HG03196 (cell line): ENCODE results near the gene METRN.

Experiments used
- ATAC-seq: cut with Tn5 transposase; IDR thresholded peaks from one replicate; pipeline ENCODE4 v1.9.1; 2021; ENCODE audit not compliant: unreplicated experiment

The METRN gene

DNA sequence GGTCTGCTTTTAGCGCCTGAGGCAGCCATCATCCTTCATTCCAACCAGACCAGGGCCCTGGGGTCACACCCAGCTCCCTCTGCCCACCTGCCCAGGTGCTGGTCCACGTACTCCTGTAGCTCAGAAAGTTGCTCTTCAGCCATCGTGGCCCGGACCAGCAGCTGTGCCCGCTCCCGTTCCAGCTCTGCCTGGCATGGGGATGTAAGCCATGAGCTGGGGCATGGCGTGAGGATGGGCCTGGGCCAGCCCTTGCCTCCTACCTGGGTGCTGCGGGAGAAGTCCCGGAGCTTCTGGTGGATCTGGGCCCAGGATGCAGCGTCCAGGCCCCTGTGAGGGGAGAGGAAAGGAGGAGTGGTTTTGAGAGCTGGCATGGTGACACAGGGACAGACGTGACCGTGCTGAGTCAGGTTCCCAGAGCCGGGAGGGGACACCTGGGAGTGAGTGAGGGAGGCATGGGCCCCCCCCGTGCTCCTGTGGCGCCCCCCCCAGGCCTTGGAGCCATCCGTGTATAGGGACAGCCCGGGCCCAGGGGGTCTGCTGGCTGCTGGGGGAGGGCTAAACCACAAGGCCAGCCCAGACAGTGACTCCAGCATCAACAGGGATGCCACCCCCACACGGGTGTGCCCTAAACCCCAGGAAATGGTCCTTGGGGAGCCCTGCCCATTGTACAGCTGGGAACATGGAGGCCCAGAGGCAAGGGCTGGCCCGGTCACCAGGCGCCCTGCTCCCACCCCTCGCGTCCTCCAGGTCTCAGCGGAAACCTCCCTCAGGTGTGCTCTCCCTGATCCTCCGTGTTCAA, 8.1 kb downstream of the METRN start:
- no peak for ATAC-seq

DNA sequence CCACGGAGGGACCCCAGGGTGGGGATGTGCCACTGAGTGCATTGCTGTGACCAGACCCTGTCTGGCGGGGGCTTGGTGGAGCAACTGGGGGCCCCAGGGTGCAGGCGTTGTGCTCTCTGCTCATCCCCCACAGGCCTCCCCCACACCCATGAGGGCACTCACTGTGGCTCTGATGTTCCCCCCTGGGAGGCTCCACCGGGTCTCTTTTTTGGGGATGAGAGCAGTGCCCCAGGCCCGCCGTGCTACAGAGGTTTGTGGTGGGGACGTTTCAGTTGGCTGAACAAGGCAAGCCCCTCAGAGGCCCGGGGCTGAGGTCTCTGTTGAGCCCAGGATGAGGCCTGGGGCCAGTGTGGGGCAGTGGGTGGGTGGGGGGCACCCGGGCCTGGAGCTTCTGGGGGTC, 8.8 kb downstream of the METRN start:
- no peak for ATAC-seq

DNA sequence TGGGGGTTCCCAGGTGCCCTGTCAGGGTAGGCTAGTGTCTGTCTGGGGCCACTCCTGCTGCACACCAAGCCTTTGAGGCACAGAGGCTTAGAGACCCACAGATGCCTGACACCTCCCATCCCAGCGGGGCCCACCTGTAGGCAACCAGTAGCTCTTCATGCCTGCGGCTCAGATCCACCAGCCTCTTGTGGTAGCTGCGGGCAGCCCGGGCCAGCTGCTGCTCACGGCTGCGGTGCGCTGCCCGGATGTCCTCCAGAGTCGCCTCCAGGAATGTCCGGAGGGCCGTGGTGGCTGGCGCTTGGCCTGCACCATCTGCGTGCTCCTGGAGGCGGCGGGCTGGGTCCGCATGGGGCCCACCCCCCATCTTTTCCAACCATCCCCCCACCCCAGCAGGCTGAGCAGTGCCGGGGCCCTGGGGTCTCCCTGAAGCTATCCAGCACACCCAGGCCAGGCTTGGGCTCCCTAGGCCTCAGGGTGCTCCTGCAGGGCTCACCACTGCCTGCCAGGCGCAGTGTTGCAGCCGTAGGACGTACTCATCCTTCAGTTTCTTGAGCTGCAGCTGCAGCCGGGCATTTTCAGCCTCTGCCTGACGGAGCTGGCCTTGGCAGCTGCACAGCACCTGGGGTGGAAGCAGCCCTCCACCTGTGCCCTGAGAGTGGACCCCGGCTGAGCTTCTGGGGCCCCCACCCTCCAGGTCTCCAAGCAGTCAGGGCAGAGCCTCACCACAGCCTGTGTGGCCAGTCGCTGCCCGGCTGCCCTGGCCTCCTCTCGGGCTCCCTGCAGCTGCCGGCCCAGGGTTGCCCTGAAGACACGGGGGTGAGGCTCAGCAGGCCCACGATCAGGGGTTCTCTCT, 9.5 kb downstream of the METRN start:
- no peak for ATAC-seq

DNA sequence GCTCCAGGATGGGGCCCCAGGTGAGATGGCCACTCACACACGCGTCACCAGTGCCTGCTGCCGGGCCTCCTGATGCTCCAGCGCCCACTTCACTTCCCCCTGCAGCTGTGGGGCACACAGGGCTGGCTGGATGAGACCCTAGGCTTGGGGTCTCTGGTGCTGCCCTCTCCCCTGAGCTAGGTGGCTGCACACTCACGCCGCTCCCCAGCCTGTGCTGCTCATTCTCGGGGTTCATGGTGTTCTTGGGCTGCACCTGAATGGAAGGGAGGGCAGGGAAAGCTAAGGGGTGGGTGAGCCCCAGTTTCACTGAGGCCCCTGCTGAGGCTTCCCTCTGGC, 10.1 kb downstream of the METRN start:
- no peak for ATAC-seq

DNA sequence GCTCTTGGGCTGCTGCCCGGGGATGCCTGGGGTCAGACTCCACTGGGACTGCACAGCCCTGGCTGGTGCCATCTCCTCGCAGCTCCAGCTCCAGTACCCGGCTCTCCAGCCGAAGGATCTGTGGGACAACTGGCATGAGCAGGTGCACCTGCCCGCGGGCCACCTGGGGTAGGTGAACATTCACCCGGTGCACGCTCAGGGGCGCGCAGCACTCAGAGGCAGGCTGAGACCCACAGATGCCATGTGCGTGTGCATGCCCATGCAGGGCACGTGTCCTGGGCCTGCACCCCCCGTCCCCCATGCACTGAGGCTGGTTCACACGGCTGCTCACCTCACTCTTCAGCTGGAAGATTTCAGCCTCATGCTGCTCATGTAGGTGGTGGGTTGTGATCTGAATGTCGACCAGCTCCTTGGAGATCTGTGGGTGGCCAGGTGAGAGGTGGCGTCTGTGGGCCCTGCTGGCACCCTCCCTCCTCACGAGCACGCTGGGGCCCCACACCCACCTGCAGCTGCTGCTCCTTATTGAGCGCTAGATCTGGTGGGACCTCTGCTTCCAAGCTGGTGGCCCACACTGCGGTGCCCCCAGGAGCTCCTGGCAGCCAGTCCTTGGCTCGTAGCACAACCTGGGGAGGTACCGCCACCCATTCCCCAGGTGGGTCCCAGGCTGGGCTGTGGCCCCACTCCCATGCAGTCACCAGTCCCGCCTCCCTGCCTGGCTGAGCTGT, 10.7 kb downstream of the METRN start:
- no peak for ATAC-seq

DNA sequence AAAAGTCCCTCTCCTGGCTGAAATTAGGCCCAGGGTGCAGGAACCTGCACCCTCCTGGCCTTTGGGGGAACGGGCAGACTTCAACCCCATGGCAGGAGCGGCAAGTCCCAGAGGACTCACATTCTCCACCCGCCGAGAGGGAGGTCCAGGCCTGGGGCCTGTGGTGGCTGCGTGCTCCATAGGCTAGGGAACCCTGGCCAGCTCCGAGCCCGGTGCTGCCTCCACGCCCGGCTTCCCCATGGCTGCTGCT, 11.2 kb downstream of the METRN start:
- ATAC-seq = no peak

DNA sequence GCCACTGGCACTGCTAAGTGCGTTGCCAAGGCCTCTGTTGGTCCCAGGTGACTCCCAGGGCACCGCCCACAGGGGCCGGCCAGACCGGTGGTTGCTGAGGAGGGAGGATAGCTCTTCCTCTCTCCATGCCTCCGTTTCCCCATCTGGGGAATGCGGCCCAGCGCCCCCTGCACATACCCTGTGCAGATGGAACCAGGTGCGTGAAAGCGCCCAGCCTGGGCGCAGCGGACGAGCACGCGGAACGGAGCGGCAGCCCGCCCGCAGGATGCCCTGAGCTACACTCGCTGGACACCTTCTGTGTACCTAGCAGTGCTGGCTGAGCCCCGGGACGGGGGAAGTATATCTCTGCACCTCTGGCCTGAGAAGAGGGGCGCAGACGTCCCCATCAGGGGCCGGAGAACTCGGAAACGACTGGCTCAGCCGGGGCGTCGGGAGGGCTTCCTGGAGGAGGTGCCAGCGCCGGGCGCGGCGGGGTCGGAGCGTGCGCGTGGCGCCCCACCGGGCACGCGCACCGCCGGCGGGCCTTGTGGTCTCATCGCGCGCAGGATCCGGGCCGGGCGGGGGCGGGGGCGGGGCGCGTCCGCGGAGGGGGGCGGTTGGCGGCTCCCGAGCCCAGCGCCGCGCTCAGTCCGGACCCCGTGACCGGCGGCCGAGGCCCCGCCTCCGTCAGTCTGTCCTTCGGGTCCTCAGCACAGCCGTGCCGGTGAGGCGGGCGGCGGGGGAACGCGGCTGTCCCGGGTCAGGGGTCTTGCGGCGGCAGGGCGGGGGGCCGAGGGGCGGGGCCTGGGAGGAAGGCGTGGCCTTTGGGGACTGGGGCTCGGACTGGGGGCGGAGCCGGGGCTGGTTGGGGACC, 11.7 kb downstream of the METRN start, which contains the start of the genes CCDC78 and HAGHL:
TSS of gene CCDC78 (minus strand) at position 6 of the 853 bp plus-strand sequence. CDS start 76 bp downstream, outside the sequence.
TSS of gene HAGHL (plus strand) at position 669 of the 853 bp plus-strand sequence. CDS start 404 bp downstream, outside the sequence.
- no peak for ATAC-seq

DNA sequence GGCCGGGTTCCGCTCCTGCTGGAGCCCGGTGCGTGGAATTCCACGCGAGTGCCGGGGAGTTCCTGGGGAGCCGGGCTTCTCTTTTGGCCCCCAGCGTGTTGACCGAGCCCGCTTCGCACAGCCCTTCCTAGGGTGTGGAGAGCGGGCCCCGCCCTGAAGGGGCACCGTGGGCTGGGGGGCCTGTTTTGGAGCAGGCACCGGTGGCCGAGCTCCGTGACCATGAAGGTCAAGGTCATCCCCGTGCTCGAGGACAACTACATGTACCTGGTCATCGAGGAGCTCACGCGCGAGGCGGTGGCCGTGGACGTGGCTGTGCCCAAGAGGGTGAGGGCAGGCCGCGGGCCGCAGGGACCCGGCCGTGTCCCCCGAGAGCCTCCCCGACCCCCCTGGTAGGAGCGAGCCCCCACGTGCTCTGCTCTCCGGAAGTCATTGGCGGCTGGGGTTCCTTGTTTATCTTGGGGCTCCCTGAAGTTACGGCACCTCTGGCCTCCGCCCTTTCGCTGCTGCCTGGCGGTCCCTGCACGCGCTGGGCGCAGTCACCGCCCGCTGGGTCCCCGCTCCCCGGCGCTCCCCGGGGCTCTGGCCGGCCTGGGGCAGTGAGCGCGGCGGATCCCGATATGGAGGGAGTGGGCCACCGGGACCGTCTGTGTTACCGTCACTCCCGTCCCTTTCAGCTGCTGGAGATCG, 12.5 kb downstream of the METRN start:
- ATAC-seq = no peak

DNA sequence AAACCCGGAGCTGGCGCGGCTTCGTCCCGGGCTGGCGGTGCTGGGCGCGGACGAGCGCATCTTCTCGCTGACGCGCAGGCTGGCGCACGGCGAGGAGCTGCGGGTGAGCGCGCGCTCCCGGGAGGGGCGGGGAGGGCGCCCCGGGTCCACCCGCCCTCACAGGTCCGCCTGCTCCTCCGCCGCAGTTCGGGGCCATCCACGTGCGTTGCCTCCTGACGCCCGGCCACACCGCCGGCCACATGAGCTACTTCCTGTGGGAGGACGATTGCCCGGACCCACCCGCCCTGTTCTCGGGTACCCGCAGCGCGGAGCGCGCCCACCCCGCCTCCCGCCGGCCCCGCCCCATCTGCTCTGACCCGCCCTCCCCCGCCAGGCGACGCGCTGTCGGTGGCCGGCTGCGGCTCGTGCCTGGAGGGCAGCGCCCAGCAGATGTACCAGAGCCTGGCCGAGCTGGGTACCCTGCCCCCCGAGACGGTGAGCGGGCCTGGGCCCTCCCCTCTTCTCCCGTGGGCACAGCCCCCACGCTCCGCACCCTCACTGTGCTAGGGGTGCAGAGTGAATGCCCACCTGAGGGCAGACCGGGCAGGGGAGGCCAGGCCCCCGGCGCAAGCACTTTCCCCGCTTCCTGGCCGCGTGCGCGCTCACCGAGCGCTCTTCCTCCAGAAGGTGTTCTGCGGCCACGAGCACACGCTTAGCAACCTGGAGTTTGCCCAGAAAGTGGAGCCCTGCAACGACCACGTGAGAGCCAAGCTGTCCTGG, 13.4 kb downstream of the METRN start:
- ATAC-seq = no peak

DNA sequence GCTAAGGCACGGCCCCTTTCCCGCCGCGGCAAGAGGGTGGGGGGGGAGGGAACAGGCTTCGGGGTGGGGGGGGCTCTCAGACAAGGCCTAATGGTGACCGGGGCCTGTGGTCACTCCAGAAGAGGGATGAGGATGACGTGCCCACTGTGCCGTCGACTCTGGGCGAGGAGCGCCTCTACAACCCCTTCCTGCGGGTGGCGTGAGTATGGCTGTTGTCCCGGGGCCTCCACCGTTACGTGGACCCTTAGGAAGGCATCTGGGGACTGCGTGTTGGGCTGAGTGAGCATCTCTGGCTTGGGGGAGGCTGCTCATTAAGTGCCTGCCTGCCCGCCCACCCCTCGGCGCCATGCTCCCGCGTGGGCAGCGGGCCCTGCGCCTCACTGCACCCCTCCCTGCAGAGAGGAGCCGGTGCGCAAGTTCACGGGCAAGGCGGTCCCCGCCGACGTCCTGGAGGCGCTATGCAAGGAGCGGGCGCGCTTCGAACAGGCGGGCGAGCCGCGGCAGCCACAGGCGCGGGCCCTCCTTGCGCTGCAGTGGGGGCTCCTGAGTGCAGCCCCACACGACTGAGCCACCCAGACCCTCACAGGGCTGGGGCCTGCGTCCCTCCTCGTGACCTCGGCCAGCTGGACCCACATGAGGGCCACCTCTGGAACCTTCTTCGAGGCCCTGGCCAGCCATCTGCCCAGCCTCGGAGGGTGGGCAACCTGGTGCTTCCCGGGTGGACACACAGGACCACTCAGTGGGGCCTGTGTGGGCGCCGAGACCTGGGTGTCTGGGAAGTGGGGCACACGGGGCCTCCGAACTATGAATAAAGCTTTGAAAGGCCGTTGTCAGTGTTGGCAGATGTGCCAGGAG, 14.2 kb downstream of the METRN start:
- ATAC-seq = no peak

DNA sequence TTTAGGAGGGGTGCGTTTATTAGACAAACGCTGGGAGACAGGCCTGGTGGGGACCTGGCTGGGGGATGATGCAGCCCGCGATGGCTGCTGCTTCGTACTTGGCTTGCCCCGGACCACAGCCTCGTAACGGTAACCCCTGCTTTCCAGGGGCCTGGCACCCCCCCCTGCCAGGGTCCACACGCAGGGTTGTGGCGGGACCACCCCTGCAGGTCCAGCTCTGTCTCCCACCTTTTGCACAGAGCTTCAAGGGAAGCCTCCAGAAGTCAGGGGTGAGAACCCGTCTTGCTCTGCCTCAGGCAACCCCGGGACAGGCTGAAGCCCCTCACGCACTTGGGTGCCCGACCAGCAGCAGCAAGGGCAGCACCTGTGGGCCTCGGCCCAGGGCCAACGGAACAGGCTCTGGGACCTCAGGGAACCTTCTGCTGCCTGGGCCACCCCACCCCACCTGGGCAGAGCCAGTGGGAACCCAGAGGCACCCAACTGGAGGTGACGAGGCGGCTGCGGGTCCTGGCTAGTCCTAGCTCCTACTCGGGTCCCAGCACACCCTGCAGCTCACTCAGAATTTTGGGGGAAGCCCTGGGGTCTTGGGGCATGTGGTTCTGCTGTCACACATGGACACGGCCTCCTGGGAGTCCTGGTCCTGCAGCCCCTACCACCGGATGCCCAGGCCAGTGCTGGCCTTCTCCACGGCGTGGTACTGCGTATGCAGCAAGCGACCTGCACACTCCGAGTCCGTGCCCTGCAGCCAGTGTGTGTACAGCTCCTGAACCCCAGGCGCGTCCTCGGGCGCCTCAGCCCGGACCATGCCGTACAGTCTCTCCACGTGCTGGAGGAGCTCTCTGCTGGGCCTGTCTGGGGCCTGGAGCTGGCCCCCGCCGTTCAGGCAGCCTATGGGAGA, 15.1 kb downstream of the METRN start:
- ATAC-seq = no peak

DNA sequence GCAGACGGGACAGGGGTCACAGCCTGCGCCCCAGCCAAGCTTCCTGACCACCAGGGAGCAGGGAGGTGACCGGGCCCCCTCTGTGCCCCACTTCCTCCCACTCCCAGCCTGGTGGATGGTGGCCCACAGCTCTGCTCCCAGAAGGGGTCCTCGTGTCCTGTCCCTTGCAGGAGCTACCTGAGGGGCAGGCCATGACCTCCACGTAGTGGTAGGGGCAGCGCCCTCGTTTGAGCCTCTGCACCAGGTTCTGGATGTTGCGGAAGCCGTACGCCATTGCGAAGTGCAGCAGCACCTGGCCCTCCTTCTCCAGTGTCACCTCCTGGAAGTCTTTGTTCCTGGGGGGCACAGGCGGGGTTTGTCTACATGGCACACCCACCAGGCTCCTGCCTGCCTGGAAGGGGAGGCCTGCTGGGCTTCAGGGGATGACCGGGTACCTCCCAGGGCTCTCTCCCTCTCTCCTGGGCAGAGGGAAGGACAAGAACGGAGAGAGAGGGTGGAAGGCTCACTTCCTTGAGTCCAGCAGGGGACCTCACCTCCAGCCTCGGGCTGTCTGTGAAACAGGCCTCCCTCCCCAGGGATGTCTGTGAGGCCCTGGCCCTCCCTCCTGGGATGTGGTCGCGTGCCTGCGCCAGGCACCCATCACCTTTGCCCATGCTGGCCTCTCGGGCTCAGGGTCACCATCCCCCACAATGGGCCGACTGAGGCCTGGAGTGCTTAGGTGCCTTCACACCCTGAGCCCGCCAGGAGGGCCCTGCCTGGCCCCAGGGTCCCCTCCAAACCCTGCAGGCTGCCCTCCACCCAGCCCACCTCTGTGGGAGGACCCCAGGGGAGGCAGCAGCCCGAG, 16.0 kb downstream of the METRN start:
- ATAC-seq = no peak

DNA sequence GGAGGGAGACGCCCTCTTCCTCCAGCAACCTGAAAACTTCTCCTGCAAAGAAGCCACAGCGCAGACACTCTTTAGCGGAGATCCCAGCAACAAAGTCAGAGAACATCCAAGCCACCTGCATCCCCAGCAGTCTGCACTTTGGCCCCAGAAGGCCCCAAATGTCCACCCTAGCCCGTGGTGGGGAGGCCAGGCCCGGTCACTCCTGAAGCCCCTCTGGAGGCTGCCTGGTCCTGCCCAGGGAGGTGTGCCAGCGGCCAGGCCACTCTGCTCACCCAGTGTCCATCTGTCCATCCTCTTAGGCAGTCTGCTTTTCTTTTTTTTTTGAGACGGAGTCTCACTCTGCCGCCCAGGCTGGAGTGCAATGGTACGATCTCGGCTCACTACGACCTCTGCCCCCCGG, 17.4 kb downstream of the METRN start:
- no peak for ATAC-seq

DNA sequence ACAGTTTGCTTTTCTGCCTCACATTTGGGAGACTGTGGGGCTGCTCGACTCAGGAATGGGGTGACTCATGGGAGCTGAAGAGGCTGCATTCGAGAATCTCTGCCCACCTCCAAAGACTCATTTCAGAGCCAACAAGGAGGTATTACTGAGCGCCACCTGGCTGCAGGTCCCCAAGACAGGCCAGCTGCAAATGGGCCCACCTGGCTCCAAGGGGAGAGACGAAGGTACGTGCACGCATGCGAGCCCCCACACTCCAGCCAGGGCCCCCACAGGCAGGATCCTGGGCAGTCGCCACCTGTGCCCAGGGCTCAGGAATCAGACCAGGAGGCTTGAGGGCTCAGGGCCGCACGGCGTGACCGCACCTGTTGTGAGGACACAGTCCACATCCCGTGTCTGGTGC, 18.0 kb downstream of the METRN start:
- ATAC-seq = no peak

DNA sequence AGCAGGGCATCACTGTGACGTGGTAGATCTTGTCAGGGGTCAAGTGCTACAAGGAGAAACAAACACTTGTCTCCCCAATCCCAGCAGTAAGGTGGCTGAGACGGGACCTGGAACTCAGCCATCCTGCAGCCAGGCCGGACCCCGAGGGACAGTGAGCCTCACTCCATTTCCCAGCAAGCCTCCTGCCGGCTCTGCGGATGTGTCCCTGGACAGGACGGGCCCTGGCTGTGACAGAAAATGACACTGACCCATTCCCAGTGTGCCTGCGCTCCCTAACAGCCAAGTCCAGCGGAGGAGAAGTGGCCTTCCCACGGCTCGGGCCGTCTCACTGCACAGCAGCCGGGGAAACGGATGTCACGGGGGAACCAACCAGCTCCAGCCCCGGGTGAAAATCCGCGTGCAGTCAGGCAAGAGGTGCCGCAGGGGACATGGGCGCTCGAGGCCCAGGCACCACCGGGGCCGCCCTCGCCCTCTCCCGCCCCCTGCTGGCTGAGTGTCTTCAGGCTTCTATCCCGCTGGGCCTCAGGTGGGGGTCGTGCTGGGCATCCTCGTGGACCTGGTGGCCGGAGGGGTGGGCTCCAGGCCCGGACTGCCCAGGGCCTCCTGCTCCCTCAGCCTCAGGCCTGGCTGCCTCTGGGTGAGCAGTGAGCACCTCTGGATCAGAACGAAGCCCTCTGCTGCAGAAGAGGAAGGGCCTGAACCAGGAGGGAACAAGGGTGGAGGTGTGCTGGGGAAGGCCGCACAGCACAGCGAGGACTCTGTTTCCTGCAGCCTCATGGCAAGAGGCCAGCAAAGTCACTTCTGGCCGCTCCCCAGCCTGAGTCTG, 18.7 kb downstream of the METRN start:
- no peak for ATAC-seq
